WI38 (cell line): ENCODE data around the gene UBN2.
"Not testable (repeated sequence)": the region's sequence is repeated elsewhere in the genome, so short reads cannot be mapped to it uniquely, and the experiment has no call there.

Experiments
- H3K4me3 ChIP-seq: 2 replicates; pipeline ENCODE4 v1.5.1; 2011; ENCODE audit warnings: low read depth, mild to moderate bottlenecking, control low read depth, low read length
- TF ChIP-seq, protein P1 (sequence below): IDR thresholded peaks from 2 replicates; pipeline ENCODE4 v1.5.1; 2012; ENCODE audit warnings: low read depth, mild to moderate bottlenecking, control low read depth, low read length

UBN2 gene

DNA sequence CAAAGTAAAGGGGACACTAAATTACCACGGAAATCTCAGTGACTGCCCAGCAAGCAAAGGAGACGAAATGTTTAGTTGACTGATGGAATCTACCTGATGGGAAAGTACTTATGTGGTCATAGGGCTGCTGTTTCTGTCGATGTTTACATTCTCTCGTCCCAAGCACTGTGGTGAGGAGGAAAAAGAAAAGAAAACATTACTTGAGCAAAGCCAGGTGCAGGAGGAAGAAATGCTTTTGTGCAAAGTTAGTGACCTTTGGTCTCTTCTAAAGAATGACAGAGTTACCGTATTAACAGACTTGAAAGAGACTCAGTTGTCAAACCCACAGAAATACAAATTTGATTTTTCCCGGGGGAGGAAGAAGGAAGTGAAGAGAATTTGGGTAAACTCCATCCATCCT is 66.8 kb downstream of the UBN2 start:
- TF ChIP-seq, protein P1, sequence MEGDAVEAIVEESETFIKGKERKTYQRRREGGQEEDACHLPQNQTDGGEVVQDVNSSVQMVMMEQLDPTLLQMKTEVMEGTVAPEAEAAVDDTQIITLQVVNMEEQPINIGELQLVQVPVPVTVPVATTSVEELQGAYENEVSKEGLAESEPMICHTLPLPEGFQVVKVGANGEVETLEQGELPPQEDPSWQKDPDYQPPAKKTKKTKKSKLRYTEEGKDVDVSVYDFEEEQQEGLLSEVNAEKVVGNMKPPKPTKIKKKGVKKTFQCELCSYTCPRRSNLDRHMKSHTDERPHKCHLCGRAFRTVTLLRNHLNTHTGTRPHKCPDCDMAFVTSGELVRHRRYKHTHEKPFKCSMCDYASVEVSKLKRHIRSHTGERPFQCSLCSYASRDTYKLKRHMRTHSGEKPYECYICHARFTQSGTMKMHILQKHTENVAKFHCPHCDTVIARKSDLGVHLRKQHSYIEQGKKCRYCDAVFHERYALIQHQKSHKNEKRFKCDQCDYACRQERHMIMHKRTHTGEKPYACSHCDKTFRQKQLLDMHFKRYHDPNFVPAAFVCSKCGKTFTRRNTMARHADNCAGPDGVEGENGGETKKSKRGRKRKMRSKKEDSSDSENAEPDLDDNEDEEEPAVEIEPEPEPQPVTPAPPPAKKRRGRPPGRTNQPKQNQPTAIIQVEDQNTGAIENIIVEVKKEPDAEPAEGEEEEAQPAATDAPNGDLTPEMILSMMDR: no peak
- H3K4me3 ChIP-seq: no peak overlapping the region

DNA sequence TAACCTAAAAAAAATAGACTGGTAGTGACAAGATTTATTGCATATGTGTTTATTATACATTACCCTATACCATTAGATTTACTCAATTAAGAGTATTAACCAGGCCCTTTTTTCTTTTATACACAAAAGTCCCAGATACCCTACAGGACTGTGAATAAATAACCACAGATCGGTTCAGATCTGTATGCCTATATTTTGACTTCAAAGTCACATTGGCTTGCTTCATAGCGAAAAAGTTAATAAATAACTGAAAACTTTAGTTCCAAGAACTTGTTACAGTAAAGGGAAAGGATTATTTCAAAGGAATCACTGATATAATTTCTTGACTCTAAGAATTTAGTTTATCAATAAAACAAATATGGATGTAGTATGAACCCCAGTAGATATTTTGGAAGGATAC is 68.3 kb downstream of the UBN2 start:
- TF ChIP-seq, protein P1: no peak
- H3K4me3 ChIP-seq: no peak overlapping the region

DNA sequence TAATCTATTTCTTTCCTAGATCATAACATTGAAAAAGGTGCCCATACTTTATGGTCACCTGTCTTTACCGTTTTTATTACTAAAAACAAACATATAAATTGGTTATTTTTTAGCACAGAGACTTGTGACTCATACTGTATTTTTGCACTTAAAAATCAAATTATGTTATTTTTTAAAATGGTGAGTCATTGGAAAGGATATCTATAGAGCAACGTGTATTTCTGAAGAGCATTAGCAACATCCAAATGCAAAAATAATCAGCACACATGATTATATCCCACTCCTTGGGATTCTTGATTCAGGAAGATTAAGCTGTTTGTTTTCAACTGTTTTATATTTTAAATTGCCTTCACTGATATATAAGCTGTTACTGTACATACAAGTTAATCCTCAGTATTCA is 69.4 kb downstream of the UBN2 start:
- H3K4me3 ChIP-seq: no peak overlapping the region
- TF ChIP-seq, protein P1: no peak

DNA sequence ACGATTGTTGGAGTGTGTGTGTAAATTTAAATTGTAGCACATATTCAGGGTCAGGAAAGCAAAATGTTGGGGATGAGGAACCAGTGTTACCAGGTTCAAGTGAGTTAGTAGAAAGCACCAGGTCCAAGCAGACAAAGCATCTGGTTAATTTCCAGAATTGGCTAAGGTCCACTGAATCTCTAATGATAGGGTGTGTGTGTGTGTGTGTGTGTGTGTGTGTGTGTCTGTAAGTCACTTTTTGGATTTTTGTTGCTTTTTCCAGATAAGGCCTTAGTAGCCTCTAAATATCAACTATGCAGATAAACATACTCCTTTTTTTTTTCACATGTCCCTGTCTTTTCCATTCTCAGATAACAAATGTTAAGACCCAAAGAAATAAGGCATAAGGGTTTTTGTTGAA is 73.5 kb downstream of the UBN2 start:
- H3K4me3 ChIP-seq: no peak overlapping the region
- TF ChIP-seq, protein P1: no peak

DNA sequence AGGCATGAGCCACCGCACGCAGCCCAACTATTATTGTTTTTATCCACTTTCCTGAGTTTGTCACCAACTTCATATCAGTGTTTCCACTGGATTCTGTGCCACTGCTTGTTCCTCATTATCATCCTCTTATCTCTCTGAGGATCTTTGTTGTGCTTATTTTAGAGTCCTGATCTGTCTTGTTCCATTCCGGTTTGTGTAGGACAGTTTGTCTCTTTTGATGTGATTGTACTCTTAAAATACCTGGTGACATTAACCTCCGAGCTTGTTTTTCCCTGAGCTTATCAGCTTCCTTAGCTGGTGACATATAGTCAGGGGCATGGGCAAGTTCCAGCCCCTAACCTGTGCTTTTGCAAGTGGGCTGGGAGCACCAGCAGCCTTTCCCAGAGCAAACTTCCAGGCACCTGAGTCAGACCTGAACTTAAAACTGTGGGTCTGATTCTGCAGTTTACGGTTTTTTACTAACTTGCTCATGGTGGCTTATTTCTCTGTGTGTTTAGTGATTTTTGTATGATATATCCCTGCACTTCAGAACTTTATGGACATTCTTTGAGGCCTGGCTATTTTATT is 87.0 kb downstream of the UBN2 start:
- TF ChIP-seq, protein P1: no peak
- no peak overlapping the region for H3K4me3 ChIP-seq

DNA sequence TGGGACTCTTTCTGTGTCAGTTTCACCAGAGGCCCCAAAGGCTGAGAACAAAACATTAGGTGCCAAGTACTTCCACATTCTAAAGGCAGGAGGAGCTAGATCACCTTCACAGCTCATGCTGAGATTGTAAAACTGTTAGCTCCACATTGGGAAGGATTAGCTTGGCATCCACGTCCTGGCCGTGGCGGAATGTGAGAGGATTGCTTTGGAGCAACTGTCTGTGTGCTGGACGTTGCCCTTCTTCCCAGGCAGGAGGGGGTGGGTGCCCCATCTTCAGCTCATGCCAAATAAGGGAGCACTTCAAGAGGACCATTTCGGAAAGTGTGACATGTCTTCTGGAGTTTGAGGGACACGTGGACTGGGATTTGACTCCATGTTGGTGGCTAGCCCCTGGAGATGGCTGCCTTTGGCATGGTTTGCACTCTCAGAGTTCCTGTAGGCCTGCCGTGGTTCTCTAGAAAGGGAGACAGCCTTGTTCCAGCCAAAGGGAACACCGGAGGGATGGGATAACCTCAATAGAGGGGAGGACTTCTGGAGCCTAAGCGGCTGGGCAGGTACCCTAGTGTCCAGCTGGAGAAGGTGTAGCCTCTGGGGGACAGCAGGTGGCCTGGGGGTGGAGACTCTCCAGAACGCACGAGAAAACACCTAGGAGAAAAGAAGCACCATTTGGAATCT is 90.2 kb downstream of the UBN2 start:
- TF ChIP-seq, protein P1: peak; percentile 20; the same call in 1 of the 2 replicates
- H3K4me3 ChIP-seq: no peak overlapping the region

DNA sequence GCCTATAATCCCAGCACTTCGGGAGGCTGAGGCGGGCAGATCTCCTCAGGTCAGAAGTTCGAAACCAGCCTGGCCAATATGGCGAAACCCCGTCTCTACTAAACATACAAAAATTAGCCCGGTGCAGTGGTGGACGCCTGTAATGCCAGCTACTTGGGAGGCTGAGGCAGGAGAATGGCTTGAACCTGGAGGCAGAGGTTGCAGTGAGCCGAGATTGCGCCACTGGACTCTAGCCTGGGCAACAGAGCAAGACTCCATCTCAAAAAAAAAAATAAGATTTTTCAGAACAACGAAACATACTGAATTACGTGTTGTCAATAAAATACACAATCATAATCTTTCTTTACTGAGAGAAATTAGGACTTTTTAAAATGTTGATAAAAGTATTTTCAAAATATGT is 93.7 kb downstream of the UBN2 start:
- H3K4me3 ChIP-seq: not testable (repeated sequence)

DNA sequence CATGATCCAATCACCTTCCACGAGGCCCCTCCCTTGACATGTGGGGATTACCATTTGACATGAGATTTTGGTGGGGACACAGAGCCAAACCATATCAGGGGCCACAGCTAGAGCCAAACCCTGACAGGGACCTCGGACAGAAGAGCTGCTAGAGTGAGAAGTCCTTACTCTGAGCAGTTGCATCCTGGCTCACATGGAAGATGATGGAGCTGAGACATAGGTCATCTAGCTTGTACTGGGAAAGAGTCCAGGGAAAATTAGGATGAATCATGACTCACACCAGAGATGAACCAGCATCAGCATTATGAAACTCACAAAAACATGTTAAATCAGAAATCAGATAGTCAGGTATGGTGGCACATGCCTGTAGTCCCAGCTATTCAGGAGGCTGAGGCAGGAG is 97.3 kb downstream of the UBN2 start:
- TF ChIP-seq, protein P1: no peak
- H3K4me3 ChIP-seq: no peak overlapping the region
